GM10248 (cell line): ENCODE data around the gene ARID5B.

ENCODE experiments used
- CTCF ChIA-PET: fragments of 300-600 bp; sonication (Branson Sonifier 250); formaldehyde crosslinking; extraction: SDS; loops from one replicate; lab custom pipeline; 2021; ENCODE audit warnings: antibody characterized with exemption; lab: Yijun Ruan, JAX
- POLR2A ChIA-PET: fragments of 350-650 bp; sonication (Branson Sonifier 250); formaldehyde crosslinking; extraction: SDS; loops from one replicate; lab custom pipeline; 2020; ENCODE audit warnings: antibody characterized with exemption; lab: Yijun Ruan, JAX
- DNase-seq: peaks from one replicate; pipeline ENCODE4 v3.0.0; 2012; ENCODE audit errors: extremely low spot score
- CTCF ChIP-seq: IDR thresholded peaks from 2 replicates; pipeline ENCODE4 v1.5.1; 2012; ENCODE audit warnings: mild to moderate bottlenecking, low read depth; ENCODE audit errors: extremely low read depth, missing control alignments, control extremely low read depth

Gene ARID5B

DNA sequence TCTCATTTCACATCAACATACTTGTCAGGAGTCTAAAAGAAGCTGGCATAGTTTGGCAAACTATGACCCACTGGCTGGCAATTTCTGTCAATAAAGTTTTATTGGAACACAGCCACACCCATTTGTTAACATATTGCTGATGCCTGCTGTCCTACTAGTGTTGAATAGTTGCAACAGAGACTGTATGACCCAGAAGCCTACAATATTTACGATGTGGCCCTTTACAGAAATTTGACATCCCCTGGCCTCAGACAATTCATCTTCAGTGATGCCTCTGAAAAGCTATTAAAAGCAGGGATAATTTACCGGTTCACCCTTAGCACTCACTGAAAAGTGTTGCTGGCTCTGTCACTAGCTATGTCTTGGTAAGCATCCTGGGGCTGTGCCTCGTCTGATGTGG, 155.2 kb downstream of the ARID5B start:
- ChIA-PET CTCF (interaction anchor here (1.2 to 1.5 kb wide), 2 partner anchors 119 to 191 kb away, joined by 3 read pairs; no protein-coding TSS in a partner anchor), POLR2A (no interaction called here)
- no peak for DNase-seq
- TF ChIP-seq CTCF = no peak

- POLR2A ChIA-PET = no interaction called here
Measured at GRCh38 chr10:62057359-62057758, 155.9 kb downstream of the ARID5B start.

GRCh38 chr10:62057850-62058249, 156.4 kb downstream of the ARID5B start:
- no peak for TF ChIP-seq CTCF
- ChIA-PET CTCF (no interaction called here), POLR2A (no interaction called here)
- DNase-seq = no peak

More at GRCh38 chr10:62057359-62057758, 155.9 kb downstream of the ARID5B start:
- no peak for TF ChIP-seq CTCF
- CTCF ChIA-PET = interaction anchor here (1.2 kb wide), 1 partner anchor 120 kb away, joined by 3 read pairs; no protein-coding TSS in a partner anchor
- DNase-seq = no peak

- TF ChIP-seq CTCF = no peak
- CTCF ChIA-PET = interaction anchor here (1.4 to 1.7 kb wide), 3 partner anchors 18 to 22 kb away, joined by 3 to 6 read pairs (median 4); no protein-coding TSS in a partner anchor
- POLR2A ChIA-PET = no interaction called here
- no peak for DNase-seq
Measured at GRCh38 chr10:62058476-62058875, 157.0 kb downstream of the ARID5B start.

- no peak for TF ChIP-seq CTCF
- POLR2A ChIA-PET = no interaction called here
- CTCF ChIA-PET = interaction anchor here (1.4 to 1.7 kb wide), 3 partner anchors 18 to 22 kb away, joined by 3 to 6 read pairs (median 4); no protein-coding TSS in a partner anchor
- DNase-seq = no peak
Measured at GRCh38 chr10:62058896-62059216, 157.4 kb downstream of the ARID5B start.

GRCh38 chr10:62059217-62059920, 157.9 kb downstream of the ARID5B start:
- ChIA-PET POLR2A (no interaction called here), CTCF (interaction anchor here (1.4 to 1.7 kb wide), 3 partner anchors 18 to 21 kb away, joined by 3 to 6 read pairs (median 4); no protein-coding TSS in a partner anchor)
- DNase-seq = no peak
- TF ChIP-seq CTCF = no peak
